ENCODE measurements around the gene TNIP1. TPM values are rescaled to one million over a fixed set of nuclear protein-coding genes. Genes with fewer than 3 reads are reported as not detected.

TNIP1 gene
- total and polyA plus RNA-seq, 8 donors: 45.1 to 136 (median 104) TPM

GRCh38 chr5:151115272-151115905 is 34.6 kb upstream of the TNIP1 start:
- Histone ChIP-seq H3K36me3 (peaks cover 24 to 78% (median 76%) of the 10 kb centered on the region in 4 donors), H3K4me1 (peaks cover 0 to 23% (median 11%) of the 10 kb centered on the region in 4 donors), H3K27ac (peak overlapping the region in 2 of 5 donors; percentile 2 to 40), H3K9me3 (no peaks in the 10 kb centered on the region), H3K27me3 (no peaks in the 10 kb centered on the region), H3K4me3 (no peak overlapping the region)
- DNase-seq: peak; percentile 84 to 87
- WGBS, 5 donors: 3 to 7% (median 5%) methylated on average over 7 of the region's 7 CpGs
- TF ChIP-seq POLR2A (IDR thresholded peaks at IDR 0.05) (no peak), POLR2AphosphoS5 (IDR thresholded peaks at IDR 0.05) (peak in 1 of 3 donors; percentile 70), EP300 (IDR thresholded peaks at IDR 0.05) (no peak)
- TF ChIP-seq, protein P1, sequence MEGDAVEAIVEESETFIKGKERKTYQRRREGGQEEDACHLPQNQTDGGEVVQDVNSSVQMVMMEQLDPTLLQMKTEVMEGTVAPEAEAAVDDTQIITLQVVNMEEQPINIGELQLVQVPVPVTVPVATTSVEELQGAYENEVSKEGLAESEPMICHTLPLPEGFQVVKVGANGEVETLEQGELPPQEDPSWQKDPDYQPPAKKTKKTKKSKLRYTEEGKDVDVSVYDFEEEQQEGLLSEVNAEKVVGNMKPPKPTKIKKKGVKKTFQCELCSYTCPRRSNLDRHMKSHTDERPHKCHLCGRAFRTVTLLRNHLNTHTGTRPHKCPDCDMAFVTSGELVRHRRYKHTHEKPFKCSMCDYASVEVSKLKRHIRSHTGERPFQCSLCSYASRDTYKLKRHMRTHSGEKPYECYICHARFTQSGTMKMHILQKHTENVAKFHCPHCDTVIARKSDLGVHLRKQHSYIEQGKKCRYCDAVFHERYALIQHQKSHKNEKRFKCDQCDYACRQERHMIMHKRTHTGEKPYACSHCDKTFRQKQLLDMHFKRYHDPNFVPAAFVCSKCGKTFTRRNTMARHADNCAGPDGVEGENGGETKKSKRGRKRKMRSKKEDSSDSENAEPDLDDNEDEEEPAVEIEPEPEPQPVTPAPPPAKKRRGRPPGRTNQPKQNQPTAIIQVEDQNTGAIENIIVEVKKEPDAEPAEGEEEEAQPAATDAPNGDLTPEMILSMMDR (IDR thresholded peaks at IDR 0.05): peak in 6 of 7 experiments; percentile 34 to 97 (median 93)
- intact Hi-C loops (cut with DNase I; ENCODE audit: low total_unique reads): loop anchor here (5.0 kb wide), 1 partner anchor 63 kb away; no protein-coding TSS in a partner anchor

- H3K27me3 ChIP-seq: no peaks in the 10 kb centered on the region
- WGBS, 5 donors: 60 to 84% (median 77%) methylated on average over 3 of the region's 3 CpGs
- H3K27ac ChIP-seq: no peak overlapping the region
- no peak overlapping the region for H3K4me3 ChIP-seq
- intact Hi-C loops (cut with DNase I; ENCODE audit: low total_unique reads): no loop called here
- DNase-seq: no peak
- H3K4me1 ChIP-seq: peaks cover 6 to 23% (median 10%) of the 10 kb centered on the region in 4 donors
- H3K36me3 ChIP-seq: peaks cover 25 to 79% (median 77%) of the 10 kb centered on the region in 4 donors
- H3K9me3 ChIP-seq: no peaks in the 10 kb centered on the region
- TF ChIP-seq, protein P1 (IDR thresholded peaks at IDR 0.05): no peak
- TF ChIP-seq EP300 (IDR thresholded peaks at IDR 0.05) (no peak), POLR2A (IDR thresholded peaks at IDR 0.05) (no peak), POLR2AphosphoS5 (IDR thresholded peaks at IDR 0.05) (no peak)
These were observed 32.8 kb upstream of the TNIP1 start for GRCh38 chr5:151113651-151114050.

DNA sequence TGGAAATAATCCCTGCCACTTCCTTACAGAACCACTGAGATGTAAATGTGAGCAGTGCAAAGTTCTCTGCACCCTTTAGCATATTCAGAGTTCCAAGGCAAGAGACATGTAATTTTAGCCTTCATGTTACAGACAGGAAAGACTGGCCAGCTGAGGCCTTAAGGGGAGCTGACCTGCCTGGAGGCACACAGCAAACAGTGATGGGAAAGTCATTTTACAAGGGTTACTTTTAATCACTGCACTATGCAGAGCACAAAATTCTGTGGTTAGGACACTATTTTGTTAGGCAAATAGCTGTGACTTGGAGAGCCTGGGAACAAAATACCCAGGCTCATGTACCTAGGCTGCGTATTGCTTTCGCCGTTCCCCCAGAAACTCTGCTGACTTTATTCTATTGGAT is 30.2 kb upstream of the TNIP1 start:
- intact Hi-C loops (cut with DNase I; ENCODE audit: low total_unique reads): no loop called here
- Histone ChIP-seq H3K36me3 (peaks cover 17 to 78% (median 76%) of the 10 kb centered on the region in 4 donors), H3K27me3 (no peaks in the 10 kb centered on the region), H3K27ac (no peak overlapping the region), H3K4me1 (peaks cover 18 to 49% (median 33%) of the 10 kb centered on the region in 4 donors), H3K4me3 (no peak overlapping the region), H3K9me3 (no peaks in the 10 kb centered on the region)
- WGBS, 5 donors: 89 to 99% (median 94%) methylated on average over 3 of the region's 3 CpGs
- TF ChIP-seq, protein P1 (IDR thresholded peaks at IDR 0.05): no peak
- no peak for TF ChIP-seq POLR2AphosphoS5 (IDR thresholded peaks at IDR 0.05)
- TF ChIP-seq POLR2A (IDR thresholded peaks at IDR 0.05): no peak
- TF ChIP-seq EP300 (IDR thresholded peaks at IDR 0.05): no peak
- DNase-seq: no peak

DNA sequence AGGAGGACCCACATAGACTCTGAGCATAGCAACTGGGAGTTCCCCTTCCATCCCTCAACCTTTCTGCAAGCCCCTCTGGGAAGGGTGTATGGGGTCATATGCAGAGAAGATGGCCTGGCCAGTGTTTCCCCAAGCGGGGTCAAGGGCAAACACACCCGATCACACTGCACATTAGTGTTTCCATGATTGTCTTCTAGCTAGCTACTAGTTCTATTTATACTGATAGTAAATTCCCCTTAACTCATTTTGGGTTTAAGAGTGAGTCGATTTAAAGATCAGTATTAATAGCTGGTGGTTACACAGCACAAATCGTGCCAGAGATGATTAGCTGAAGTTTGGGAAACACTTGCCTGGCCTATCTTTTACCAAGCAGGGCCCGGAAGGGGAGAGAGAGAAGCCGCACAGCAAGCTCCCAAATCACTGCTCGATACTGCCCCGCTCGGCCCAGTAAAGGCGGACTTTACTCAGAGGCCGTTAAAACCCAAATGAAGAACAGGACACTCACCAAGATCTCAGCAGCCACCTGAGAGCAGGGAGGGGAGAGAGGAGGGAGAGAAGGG is 29.4 kb upstream of the TNIP1 start:
- Histone ChIP-seq H3K36me3 (peaks cover 17 to 83% (median 79%) of the 10 kb centered on the region in 4 donors), H3K9me3 (no peaks in the 10 kb centered on the region), H3K27ac (peak overlapping the region in 1 of 5 donors; percentile 86), H3K4me3 (no peak overlapping the region), H3K4me1 (peaks cover 25 to 53% (median 37%) of the 10 kb centered on the region in 4 donors), H3K27me3 (no peaks in the 10 kb centered on the region)
- TF ChIP-seq, protein P1 (IDR thresholded peaks at IDR 0.05): no peak
- TF ChIP-seq EP300 (IDR thresholded peaks at IDR 0.05) (no peak), POLR2AphosphoS5 (IDR thresholded peaks at IDR 0.05) (no peak), POLR2A (IDR thresholded peaks at IDR 0.05) (no peak)
- no peak for DNase-seq
- WGBS, 5 donors: 74 to 90% (median 84%) methylated on average over 11 of the region's 11 CpGs
- intact Hi-C loops (cut with DNase I; ENCODE audit: low total_unique reads): no loop called here

All from stomach (tissue), 9 donors.